A673 (cell line): Measurements from ENCODE around the gene PDE4C.

Experiments
- CTCF ChIP-seq: fragments of 300-800, 200-600 bp; sonication (generic); conservative IDR thresholded peaks from 2 replicates; pipeline ENCODE4 v1.5.1; 2017; ENCODE audit warnings: low read depth, mild to moderate bottlenecking, antibody characterized with exemption, low read length, moderate library complexity, mixed read lengths
- EZH2 ChIP-seq: fragments of 200-600 bp; sonication (generic); IDR thresholded peaks from 2 replicates; pipeline ENCODE4 v1.6.1; 2017; ENCODE audit warnings: borderline replicate concordance, low read depth, mild to moderate bottlenecking, mixed read lengths, antibody characterized with exemption, low read length; ENCODE audit not compliant: poor library complexity, severe bottlenecking

- TF ChIP-seq CTCF (no peak), EZH2 (no peak)
Observed at GRCh38 chr19:18263324-18264136, 37.3 kb upstream of the PDE4C start.
